GM23338 (cell line): ENCODE data around the gene RIOK2.

Source experiments
- CREB1 ChIP-seq: fragments of 250-450 bp; sonication (Bioruptor Pico); IDR thresholded peaks from 2 replicates; pipeline ENCODE4 v1.5.0; 2020; ENCODE audit warnings: low read depth, mild to moderate bottlenecking, moderate library complexity
- CTCF ChIP-seq, 2 experiments: fragments of 200-600 bp in 1 of 2; sonication (generic) in 1 of 2; conservative IDR thresholded peaks; 2 replicates each; pipeline versions ENCODE4 v1.5.1 to v1.6.1; 2016 to 2017; ENCODE audit warnings: antibody characterized with exemption in 2 of 2, low read depth in 2 of 2, mild to moderate bottlenecking in 2 of 2, moderate library complexity in 1 of 2
- EZH2 ChIP-seq: fragments of 200-600 bp; sonication (generic); IDR thresholded peaks from one replicate; pipeline ENCODE4 v1.8.0; 2017; ENCODE audit warnings: antibody characterized with exemption, mild to moderate bottlenecking, low read depth; ENCODE audit not compliant: unreplicated experiment
- EZH2phosphoT487 ChIP-seq: fragments of 200-600 bp; sonication (generic); IDR thresholded peaks from one replicate; pipeline ENCODE4 v1.8.1; 2018; ENCODE audit warnings: antibody characterized with exemption; ENCODE audit not compliant: unreplicated experiment
- JUNB ChIP-seq: IDR thresholded peaks from one replicate; pipeline ENCODE4 v1.6.1; 2016; ENCODE audit warnings: antibody characterized with exemption; ENCODE audit not compliant: unreplicated experiment
- POLR2AphosphoS5 ChIP-seq: IDR thresholded peaks from 2 replicates; pipeline ENCODE4 v1.6.1; 2016; ENCODE audit warnings: antibody characterized with exemption, low read depth
- REST ChIP-seq: IDR thresholded peaks from one replicate; pipeline ENCODE4 v1.6.1; 2018; ENCODE audit warnings: antibody characterized with exemption; ENCODE audit not compliant: unreplicated experiment
- STAT1 ChIP-seq: IDR thresholded peaks from one replicate; pipeline ENCODE4 v1.6.1; 2016; ENCODE audit warnings: antibody characterized with exemption; ENCODE audit not compliant: unreplicated experiment
- ZNF114 ChIP-seq: fragments of 250-450 bp; sonication (Bioruptor Pico); IDR thresholded peaks from 2 replicates; pipeline ENCODE4 v1.5.0; 2020; ENCODE audit warnings: mild to moderate bottlenecking, moderate library complexity
- ZNF331 ChIP-seq: fragments of 250-450 bp; sonication (Bioruptor Pico); IDR thresholded peaks from 2 replicates; pipeline ENCODE4 v1.5.0; 2020; ENCODE audit warnings: low read depth, mild to moderate bottlenecking, moderate library complexity
- TF ChIP-seq, protein P1 (sequence below): IDR thresholded peaks from 2 replicates; pipeline ENCODE4 v1.6.1; 2016; ENCODE audit warnings: antibody characterized with exemption

- peak in 1 of 2 experiments; percentile 80; a peak in 3 of 4 replicates for TF ChIP-seq CTCF (conservative IDR thresholded peaks at IDR 0.05; ENCODE audit: low read depth in 2 of 2)
- no peak for TF ChIP-seq POLR2AphosphoS5
- TF ChIP-seq EZH2, result no peak
- TF ChIP-seq, protein P1, sequence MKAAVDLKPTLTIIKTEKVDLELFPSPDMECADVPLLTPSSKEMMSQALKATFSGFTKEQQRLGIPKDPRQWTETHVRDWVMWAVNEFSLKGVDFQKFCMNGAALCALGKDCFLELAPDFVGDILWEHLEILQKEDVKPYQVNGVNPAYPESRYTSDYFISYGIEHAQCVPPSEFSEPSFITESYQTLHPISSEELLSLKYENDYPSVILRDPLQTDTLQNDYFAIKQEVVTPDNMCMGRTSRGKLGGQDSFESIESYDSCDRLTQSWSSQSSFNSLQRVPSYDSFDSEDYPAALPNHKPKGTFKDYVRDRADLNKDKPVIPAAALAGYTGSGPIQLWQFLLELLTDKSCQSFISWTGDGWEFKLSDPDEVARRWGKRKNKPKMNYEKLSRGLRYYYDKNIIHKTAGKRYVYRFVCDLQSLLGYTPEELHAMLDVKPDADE, result no peak
- no peak for TF ChIP-seq ZNF331 (CRISPR knock-in tag)
- no peak for TF ChIP-seq STAT1
- TF ChIP-seq JUNB, result no peak
- no peak for TF ChIP-seq EZH2phosphoT487
- TF ChIP-seq REST, result no peak
- TF ChIP-seq ZNF114 (CRISPR knock-in tag), result no peak
- no peak for TF ChIP-seq CREB1 (CRISPR knock-in tag)
Measured at GRCh38 chr5:97163360-97163764, 19.7 kb downstream of the RIOK2 start.
